HG03064 (cell line): Measurements from ENCODE around the gene SLC17A7.
"Not testable (repeated sequence)": the region's sequence is repeated elsewhere in the genome, so short reads cannot be mapped to it uniquely, and the experiment has no call there.

Experiments
- ATAC-seq: cut with Tn5 transposase; IDR thresholded peaks from one replicate; pipeline ENCODE4 v1.9.1; 2021; ENCODE audit warnings: low read depth; ENCODE audit not compliant: unreplicated experiment

SLC17A7 gene

GRCh38 chr19:49470615-49470978 is 29.3 kb upstream of the SLC17A7 start:
- no peak for ATAC-seq

GRCh38 chr19:49469828-49470614 is 28.7 kb upstream of the SLC17A7 start:
- ATAC-seq, result no peak

GRCh38 chr19:49468746-49469447 is 27.6 kb upstream of the SLC17A7 start:
- no peak for ATAC-seq

- ATAC-seq, result no peak
These were observed 26.9 kb upstream of the SLC17A7 start for GRCh38 chr19:49468199-49468598.

- ATAC-seq, result no peak
These were observed 24.0 kb upstream of the SLC17A7 start for GRCh38 chr19:49465371-49465770.

GRCh38 chr19:49463960-49464740 is 22.8 kb upstream of the SLC17A7 start:
- ATAC-seq, result no peak

- ATAC-seq, result no peak
These were observed 21.2 kb upstream of the SLC17A7 start for GRCh38 chr19:49462492-49462891.

GRCh38 chr19:49461656-49462055 is 20.3 kb upstream of the SLC17A7 start:
- no peak for ATAC-seq

GRCh38 chr19:49461130-49461529 is 19.8 kb upstream of the SLC17A7 start:
- ATAC-seq, result not testable (repeated sequence)

- no peak for ATAC-seq
These were observed 18.1 kb upstream of the SLC17A7 start for GRCh38 chr19:49459388-49459787.

- ATAC-seq, result no peak
These were observed 17.2 kb upstream of the SLC17A7 start for GRCh38 chr19:49458567-49458903.

- no peak for ATAC-seq
These were observed 15.0 kb upstream of the SLC17A7 start for GRCh38 chr19:49456326-49456725.

GRCh38 chr19:49455773-49456172 is 14.4 kb upstream of the SLC17A7 start:
- ATAC-seq, result no peak

GRCh38 chr19:49453757-49454240 is 12.5 kb upstream of the SLC17A7 start:
- ATAC-seq, result no peak

GRCh38 chr19:49453013-49453756 is 11.9 kb upstream of the SLC17A7 start, which contains the start of gene ALDH16A1:
ALDH16A1 (plus strand) TSS chr19:49453225; CDS start chr19:49453332, 107 bp downstream.
- ATAC-seq, result peak; percentile 81

- peak; percentile 53 for ATAC-seq
These were observed 10.3 kb upstream of the SLC17A7 start, which contains the start of gene PIH1D1 for GRCh38 chr19:49451430-49452181. PIH1D1 (minus strand) TSS chr19:49451814; CDS start chr19:49451574, 240 bp downstream.

- ATAC-seq, result no peak
These were observed 9.1 kb upstream of the SLC17A7 start for GRCh38 chr19:49450405-49450804.

- no peak for ATAC-seq
These were observed 7.1 kb upstream of the SLC17A7 start for GRCh38 chr19:49448432-49448786.
